HepG2 (cell line): ENCODE results near the gene CTDSPL2. TPM values are rescaled to one million over a fixed set of nuclear protein-coding genes. Genes with fewer than 3 reads are reported as not detected.

Experiments used
- ASH2L ChIP-seq: fragments of 300-600, 200-600 bp; sonication (generic); IDR thresholded peaks from 2 replicates; pipeline ENCODE4 v1.7.0; 2017; ENCODE audit warnings: low read depth, mild to moderate bottlenecking, moderate library complexity, mixed read lengths, low read length; ENCODE audit not compliant: insufficient read length
- GFI1 ChIP-seq: sonication (generic); formaldehyde crosslinking; IDR thresholded peaks from 2 replicates; pipeline ENCODE4 v1.5.0; 2020; ENCODE audit warnings: missing genetic modification reagents, mild to moderate bottlenecking, borderline replicate concordance
- MYPOP ChIP-seq: sonication (generic); formaldehyde crosslinking; IDR thresholded peaks from 2 replicates; pipeline ENCODE4 v1.8.1; 2023; ENCODE audit warnings: mild to moderate bottlenecking, moderate library complexity, missing genetic modification reagents
- NR2C2 ChIP-seq: sonication (generic); formaldehyde crosslinking; IDR thresholded peaks from 2 replicates; pipeline ENCODE4 v1.4.0; 2020; ENCODE audit warnings: missing genetic modification reagents, mild to moderate bottlenecking, moderate library complexity, borderline replicate concordance
- PBX3 ChIP-seq: sonication (generic); formaldehyde crosslinking; IDR thresholded peaks from 2 replicates; pipeline ENCODE4 v1.8.1; 2023; ENCODE audit warnings: missing genetic modification reagents, inconsistent platforms, borderline replicate concordance
- SALL2 ChIP-seq: sonication (generic); formaldehyde crosslinking; IDR thresholded peaks from 2 replicates; pipeline ENCODE4 v1.8.1; 2023; ENCODE audit warnings: mild to moderate bottlenecking, missing genetic modification reagents, inconsistent platforms
- ZNF639 ChIP-seq: conservative IDR thresholded peaks from 2 replicates; pipeline ENCODE4 v1.6.1; 2018; ENCODE audit warnings: missing genetic modification reagents
- ZSCAN21 ChIP-seq: sonication (generic); formaldehyde crosslinking; IDR thresholded peaks from 2 replicates; pipeline ENCODE4 v1.8.0; 2022; ENCODE audit warnings: mild to moderate bottlenecking, missing genetic modification reagents, moderate library complexity, borderline replicate concordance
- polyA plus RNA-seq, 8 experiments: library from polyadenylated mRNA; depleted of rRNA in 3 of 8; stranded (reverse) in 7 of 8; unstranded in 1 of 8; fragments of >200 nt; fragmentation: Illumina TruSeq in 4 of 8; extraction: Trizol in 4 of 8; gene quantifications; 2 replicates each; pipeline versions ENCODE4 v1.2.1 to v1.2.3, GENCODE V29; 2011 to 2016; ENCODE audit warnings: low read depth in 4 of 8, missing spikeins in 1 of 8, mixed read lengths in 1 of 8; ENCODE audit not compliant: insufficient read depth in 1 of 8
- total RNA-seq, 5 experiments: library from RNA; depleted of rRNA; stranded (reverse); fragments of >200 nt; fragmentation: Illumina TruSeq; extraction: Trizol; gene quantifications; 2 replicates each; pipeline ENCODE4 v1.2.3, GENCODE V29; 2016; ENCODE audit warnings: low read depth in 1 of 5

CTDSPL2 gene
- total and polyA plus RNA-seq, 2 of the 13 experiments (the other 11 are each of a cell fraction or from before 2014, with no cell fraction given) = 37.4 to 56.2 TPM

- TF ChIP-seq PBX3 (CRISPR knock-in tag) (no peak), NR2C2 (CRISPR knock-in tag) (peak; percentile 84), SALL2 (CRISPR knock-in tag) (peak; percentile 82), ZNF639 (CRISPR knock-in tag) (peak; percentile 91), MYPOP (CRISPR knock-in tag) (peak; percentile 80), ZSCAN21 (CRISPR knock-in tag) (peak; percentile 28; the same call in 1 of the 2 replicates), GFI1 (CRISPR knock-in tag) (peak; percentile 50; the same call in 1 of the 2 replicates), ASH2L (peak; percentile 96)
- TF ChIP-seq, all 625 proteins: peak for 246
Observed at GRCh38 chr15:44426975-44427755, at the start of gene CTDSPL2 (continued).
